GM10248 (cell line): ENCODE measurements around the gene NAA15.
A peak's percentile ranks its signal among the peaks of the same experiment; 100 is the strongest.
"Not testable (repeated sequence)": the region's sequence is repeated elsewhere in the genome, so short reads cannot be mapped to it uniquely, and the experiment has no call there.

Source experiments
- CTCF ChIA-PET: fragments of 300-600 bp; sonication (Branson Sonifier 250); formaldehyde crosslinking; extraction: SDS; loops from one replicate; lab custom pipeline; 2021; ENCODE audit warnings: antibody characterized with exemption; lab: Yijun Ruan, JAX
- POLR2A ChIA-PET: fragments of 350-650 bp; sonication (Branson Sonifier 250); formaldehyde crosslinking; extraction: SDS; loops from one replicate; lab custom pipeline; 2020; ENCODE audit warnings: antibody characterized with exemption; lab: Yijun Ruan, JAX
- DNase-seq: peaks from one replicate; pipeline ENCODE4 v3.0.0; 2012; ENCODE audit errors: extremely low spot score
- CTCF ChIP-seq: IDR thresholded peaks from 2 replicates; pipeline ENCODE4 v1.5.1; 2012; ENCODE audit warnings: mild to moderate bottlenecking, low read depth; ENCODE audit errors: extremely low read depth, missing control alignments, control extremely low read depth

Gene NAA15

GRCh38 chr4:139315221-139315675, 13.9 kb downstream of the NAA15 start:
- TF ChIP-seq CTCF: no peak
- POLR2A ChIA-PET: no interaction called here
- CTCF ChIA-PET: interaction anchor here (0.9 to 2.3 kb wide), 5 partner anchors 12 to 285 kb away, joined by 3 to 9 read pairs (median 5); partner anchors contain the start of genes NAA15 and NDUFC1
- peak; percentile 39 for DNase-seq

GRCh38 chr4:139316733-139317132, 15.4 kb downstream of the NAA15 start:
- no peak for DNase-seq
- no peak for TF ChIP-seq CTCF
- ChIA-PET POLR2A (no interaction called here), CTCF (interaction anchor here (0.9 kb wide), 1 partner anchor 9 kb away, joined by 3 read pairs; no protein-coding TSS in a partner anchor)

- POLR2A ChIA-PET: no interaction called here
- CTCF ChIA-PET: interaction anchor here (0.9 kb wide), 1 partner anchor 10 kb away, joined by 3 read pairs; no protein-coding TSS in a partner anchor
- TF ChIP-seq CTCF: no peak
- no peak for DNase-seq
Measured at GRCh38 chr4:139317635-139318034, 16.3 kb downstream of the NAA15 start.

GRCh38 chr4:139319571-139319970, 18.3 kb downstream of the NAA15 start:
- no peak for TF ChIP-seq CTCF
- CTCF ChIA-PET: interaction anchor here (1.4 kb wide), 1 partner anchor 19 kb away, joined by 5 read pairs; the partner anchor contains the start of gene NAA15
- DNase-seq: no peak
- POLR2A ChIA-PET: no interaction called here

- CTCF ChIA-PET: interaction anchor here (0.8 to 2.8 kb wide), 6 partner anchors 10 to 195 kb away, joined by 3 to 17 read pairs (median 5); no protein-coding TSS in a partner anchor
- POLR2A ChIA-PET, DNase-seq: not testable (repeated sequence)
Measured at GRCh38 chr4:139322070-139322469, 20.8 kb downstream of the NAA15 start.

- POLR2A ChIA-PET, DNase-seq: not testable (repeated sequence)
- CTCF ChIA-PET: interaction anchor here (1.6 to 2.8 kb wide), 4 partner anchors 11 to 195 kb away, joined by 3 to 17 read pairs (median 7); no protein-coding TSS in a partner anchor
Measured at GRCh38 chr4:139322541-139322940, 21.2 kb downstream of the NAA15 start.

- ChIA-PET POLR2A (no interaction called here), CTCF (interaction anchor here (2.1 kb wide), 1 partner anchor 29 kb away, joined by 7 read pairs; no protein-coding TSS in a partner anchor)
- TF ChIP-seq CTCF: no peak
- no peak for DNase-seq
Measured at GRCh38 chr4:139324620-139325019, 23.3 kb downstream of the NAA15 start.
